Measurements from ENCODE around the gene CCDC102A.
"Not testable (repeated sequence)": the region's sequence is repeated elsewhere in the genome, so short reads cannot be mapped to it uniquely, and the experiment has no call there.

CCDC102A gene

DNA sequence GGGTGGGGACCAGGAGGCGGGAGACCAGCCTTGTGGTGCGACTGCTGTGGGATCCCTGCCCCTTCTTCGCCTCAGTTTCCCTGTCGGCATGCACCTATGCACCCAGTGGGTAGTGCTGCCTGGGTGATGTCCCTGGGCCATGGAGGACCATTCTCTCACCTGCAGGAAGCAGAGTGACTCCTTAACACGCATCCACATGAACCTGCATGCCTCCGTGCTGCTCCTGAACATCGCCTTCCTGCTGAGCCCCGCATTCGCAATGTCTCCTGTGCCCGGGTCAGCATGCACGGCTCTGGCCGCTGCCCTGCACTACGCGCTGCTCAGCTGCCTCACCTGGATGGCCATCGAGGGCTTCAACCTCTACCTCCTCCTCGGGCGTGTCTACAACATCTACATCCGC, 31.3 kb upstream of the CCDC102A start:
- no peak for DNase-seq
- intact Hi-C loops (cut with DNase I), result no loop called here

GRCh38 chr16:57566436-57566835, 30.1 kb upstream of the CCDC102A start:
- DNase-seq, result no peak
- intact Hi-C loops (cut with DNase I), result no loop called here

DNA sequence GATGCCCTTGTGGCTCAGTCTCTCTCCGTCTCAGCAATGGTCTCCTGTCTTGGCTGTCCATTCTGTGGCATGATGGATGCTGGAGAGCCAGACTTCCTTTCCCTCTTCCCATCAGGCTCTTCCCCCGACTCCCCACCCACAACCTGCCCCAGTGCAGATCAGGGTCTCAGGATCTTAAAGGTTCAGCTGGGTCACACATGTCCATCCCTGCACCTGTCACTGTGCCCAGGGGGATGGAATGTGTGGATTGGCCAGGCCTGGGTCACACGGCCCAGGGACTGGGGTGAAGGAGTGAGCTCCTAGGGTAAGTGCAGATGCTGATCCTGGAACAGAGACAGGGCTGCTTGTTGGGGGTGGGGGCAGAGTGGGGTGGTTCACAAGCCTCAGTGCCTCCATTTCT, 29.1 kb upstream of the CCDC102A start:
- intact Hi-C loops (cut with DNase I), result no loop called here
- DNase-seq, result no peak

- intact Hi-C loops (cut with DNase I), result no loop called here
Measured at GRCh38 chr16:57564571-57565270, 28.4 kb upstream of the CCDC102A start.

GRCh38 chr16:57563761-57564160, 27.4 kb upstream of the CCDC102A start:
- intact Hi-C loops (cut with DNase I), result no loop called here
- DNase-seq, result no peak

More at GRCh38 chr16:57564571-57565270, 28.4 kb upstream of the CCDC102A start:
- DNase-seq, result no peak

DNA sequence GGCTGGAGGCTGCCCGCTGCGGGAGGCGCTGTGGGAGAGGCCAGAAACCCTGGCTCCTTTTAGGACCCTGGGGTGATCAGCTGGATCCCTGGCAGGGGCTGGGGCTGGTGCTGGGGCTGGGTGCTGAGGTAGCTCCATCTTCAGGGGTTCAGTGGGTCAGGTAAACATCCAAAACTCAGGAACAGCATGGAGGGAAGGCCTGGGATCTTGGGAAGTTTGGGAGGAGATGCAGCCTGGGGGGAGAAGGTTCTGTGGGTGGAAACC, 27.0 kb upstream of the CCDC102A start:
- no peak for DNase-seq
- intact Hi-C loops (cut with DNase I), result no loop called here

DNA sequence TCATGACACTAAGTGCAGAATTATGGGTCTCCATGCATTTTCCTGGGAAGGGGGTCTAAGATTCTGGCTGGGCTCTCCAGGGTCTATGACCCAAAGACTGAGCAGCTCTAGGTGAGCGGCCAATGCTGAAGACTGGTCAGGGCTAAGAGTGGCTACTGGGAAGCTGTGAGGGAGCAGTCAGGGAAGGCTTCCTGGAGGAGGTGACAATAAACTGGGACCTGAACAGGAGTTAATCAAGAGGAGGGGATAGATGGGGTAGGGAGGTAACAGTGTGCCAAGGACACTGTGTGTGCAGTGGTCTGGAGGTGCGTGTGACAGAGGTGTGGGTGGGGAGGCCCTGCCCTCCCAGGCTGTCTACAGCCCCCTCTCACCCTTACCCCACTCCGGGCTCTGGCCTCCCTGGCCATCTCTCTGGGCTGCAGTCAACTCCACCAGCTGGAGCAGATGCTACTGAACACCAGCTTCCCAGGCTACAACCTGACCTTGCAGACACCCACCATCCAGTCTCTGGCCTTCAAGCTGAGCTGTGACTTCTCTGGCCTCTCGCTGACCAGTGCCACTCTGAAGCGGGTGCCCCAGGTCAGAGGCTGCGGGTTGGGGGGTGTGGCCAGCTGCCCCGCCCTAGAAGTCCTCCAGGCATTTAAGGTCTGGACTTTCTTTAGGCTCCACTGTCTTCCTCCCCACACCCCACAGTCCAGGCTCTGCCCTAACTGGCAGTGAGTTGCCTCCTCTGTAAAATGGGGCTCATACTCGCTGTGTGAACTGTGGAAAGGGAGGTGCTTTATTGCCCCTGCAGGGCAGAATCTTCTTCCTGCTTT, 26.5 kb upstream of the CCDC102A start:
- no peak for DNase-seq
- intact Hi-C loops (cut with DNase I), result no loop called here

DNA sequence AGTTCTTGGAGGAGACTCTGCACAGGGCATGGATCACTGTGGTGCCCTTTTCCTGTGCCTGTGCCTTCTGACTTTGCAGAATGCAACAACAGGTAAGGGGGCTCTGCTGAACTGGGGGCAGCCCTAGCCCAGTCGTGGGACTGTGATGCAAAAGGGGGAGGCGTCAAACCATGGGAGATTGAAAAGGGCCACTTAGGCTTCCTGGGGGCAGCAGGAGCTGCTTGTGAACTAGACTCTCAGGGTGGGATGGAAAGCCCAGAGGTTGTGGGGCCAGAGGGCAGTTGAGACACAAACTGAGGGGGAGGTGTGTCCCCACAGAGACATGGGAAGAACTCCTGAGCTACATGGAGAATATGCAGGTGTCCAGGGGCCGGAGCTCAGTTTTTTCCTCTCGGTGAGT, 25.7 kb upstream of the CCDC102A start:
- intact Hi-C loops (cut with DNase I), result no loop called here
- DNase-seq, result no peak

DNA sequence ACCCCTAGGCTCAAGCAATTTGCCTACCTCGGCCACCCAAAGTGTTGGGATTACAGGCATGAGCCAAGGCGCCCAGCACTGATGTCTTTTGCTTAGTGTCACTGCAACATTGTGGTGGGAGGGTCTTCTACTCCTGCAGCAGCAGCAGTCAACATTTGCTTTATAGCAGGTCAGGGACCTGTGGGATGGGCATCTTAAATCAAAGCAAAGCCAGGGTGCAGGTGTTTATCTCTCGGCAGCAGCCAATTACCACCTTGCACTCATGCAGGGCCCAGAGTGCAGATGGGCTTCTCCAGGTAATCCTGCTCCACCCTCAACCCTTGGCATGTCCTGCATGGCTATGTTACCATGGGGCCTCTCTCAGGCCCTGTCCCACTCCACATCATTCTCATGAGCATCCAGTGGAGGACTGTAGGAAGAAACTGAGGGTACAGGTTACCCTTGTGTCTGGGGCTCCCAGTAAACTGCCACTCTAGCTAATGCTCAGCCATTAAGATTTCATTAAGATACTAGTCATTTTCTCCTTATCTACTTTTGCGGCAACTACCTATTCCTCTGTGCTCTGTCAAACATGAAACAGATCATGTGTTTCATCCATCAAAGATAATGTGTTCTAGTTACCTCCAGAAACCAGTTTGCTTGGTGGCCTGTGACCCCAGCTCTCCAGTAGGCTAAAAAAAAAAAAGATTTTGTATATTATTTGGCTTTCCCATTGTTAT, 22.9 kb upstream of the CCDC102A start:
- intact Hi-C loops (cut with DNase I), result no loop called here
- peak in 1 of 42 donors; percentile 9 for DNase-seq

- intact Hi-C loops (cut with DNase I), result no loop called here
- DNase-seq, result peak in 2 of 42 donors; percentile 0 to 6
Measured at GRCh38 chr16:57556941-57557541, 20.7 kb upstream of the CCDC102A start.

DNA sequence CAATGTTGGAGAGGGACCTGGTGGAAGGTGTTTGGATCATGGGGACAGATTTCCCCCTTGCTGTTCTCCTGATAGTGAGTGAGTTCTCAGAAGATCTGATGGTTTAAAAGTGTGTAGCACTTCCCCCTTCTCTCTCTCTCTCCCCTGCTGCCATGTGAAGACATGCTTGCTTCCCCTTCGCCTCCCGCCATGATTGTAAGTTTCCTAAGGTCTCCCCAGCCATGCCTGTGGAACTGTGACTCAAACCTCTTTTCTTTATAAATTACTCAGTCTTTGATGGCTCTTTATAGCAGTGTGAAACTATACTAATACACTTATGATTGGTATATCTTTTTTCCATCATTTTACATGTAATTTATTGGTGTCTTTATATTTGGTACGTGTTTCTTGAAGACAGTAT, 19.5 kb upstream of the CCDC102A start:
- DNase-seq, result peak in 1 of 42 donors; percentile 0
- intact Hi-C loops (cut with DNase I), result no loop called here

GRCh38 chr16:57551057-57551456, 14.7 kb upstream of the CCDC102A start:
- DNase-seq, result no peak
- intact Hi-C loops (cut with DNase I), result no loop called here

GRCh38 chr16:57549730-57550129, 13.4 kb upstream of the CCDC102A start:
- intact Hi-C loops (cut with DNase I), result no loop called here
- no peak for DNase-seq

DNA sequence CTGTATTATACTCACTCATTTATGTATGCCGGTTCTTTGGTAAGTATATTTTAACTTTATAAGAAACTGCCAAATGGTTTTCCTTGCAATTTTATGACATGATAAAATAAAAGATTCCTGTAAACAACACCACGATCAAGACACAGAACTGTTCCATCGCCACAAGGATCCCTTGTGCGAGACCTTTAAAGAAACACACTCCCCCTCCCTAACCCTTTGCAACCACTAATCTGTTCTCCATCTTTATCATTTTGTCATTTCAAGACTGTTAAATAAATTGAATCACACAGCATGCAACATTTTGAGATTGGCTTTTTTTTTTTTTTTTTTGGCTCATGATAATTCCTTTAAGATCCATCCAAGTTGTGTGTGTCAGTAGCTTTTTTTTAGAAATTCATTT, 12.0 kb upstream of the CCDC102A start:
- intact Hi-C loops (cut with DNase I), result no loop called here
- no peak for DNase-seq

- intact Hi-C loops (cut with DNase I), result not testable (repeated sequence)
- DNase-seq, result peak in 3 of 42 donors; percentile 8 to 18 (median 8)
Measured at GRCh38 chr16:57547524-57547923, 11.2 kb upstream of the CCDC102A start.

GRCh38 chr16:57544124-57544653, 7.8 kb upstream of the CCDC102A start:
- DNase-seq, result peak in 24 of 42 donors; percentile 2 to 54 (median 35)
- intact Hi-C loops (cut with DNase I), result no loop called here

- peak in 11 of 42 donors; percentile 4 to 27 (median 10) for DNase-seq
- intact Hi-C loops (cut with DNase I), result no loop called here
Measured at GRCh38 chr16:57541754-57542435, 5.5 kb upstream of the CCDC102A start.

DNA sequence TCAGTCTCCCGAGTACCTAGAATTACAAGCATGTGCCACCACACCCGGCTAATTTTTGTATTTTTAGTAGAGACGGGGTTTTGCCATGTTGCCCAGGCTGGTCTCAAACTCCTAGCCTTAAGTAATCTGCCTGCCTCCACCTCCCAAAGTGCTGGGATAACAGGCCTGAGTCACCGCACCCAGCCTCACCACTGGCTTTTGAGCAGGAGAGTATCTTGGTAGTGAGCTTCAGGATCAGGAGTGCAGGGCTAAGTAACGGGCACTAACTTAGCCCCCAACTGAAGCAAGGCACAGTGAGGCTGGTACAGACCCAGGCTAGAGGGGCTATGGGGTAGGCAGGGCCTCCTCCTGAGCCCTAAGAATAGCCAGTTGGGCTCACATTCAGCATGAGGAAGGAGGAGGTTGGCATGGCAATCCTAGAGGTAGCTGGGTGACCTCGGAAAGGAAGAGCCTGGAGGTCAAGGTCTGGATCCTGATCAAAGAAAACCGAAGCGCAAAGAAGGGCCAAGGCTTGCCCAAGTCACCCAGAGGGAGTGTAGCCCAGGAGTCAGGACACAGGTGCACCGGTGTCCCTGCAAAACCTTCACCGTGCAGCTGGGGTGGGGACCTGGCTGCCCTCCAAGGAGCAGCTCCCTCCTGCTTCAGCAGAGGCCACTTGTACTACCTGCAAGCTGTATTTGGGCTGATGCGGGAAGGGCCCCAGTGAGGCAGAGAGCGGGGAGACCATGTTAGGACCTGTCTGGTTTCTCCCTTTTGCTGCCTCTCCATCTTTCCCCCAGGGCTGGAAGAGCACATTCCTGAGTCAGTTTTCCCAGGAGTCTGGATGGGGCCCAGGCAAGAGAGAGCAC, 4.8 kb upstream of the CCDC102A start:
- DNase-seq, result peak in 15 of 42 donors; percentile 4 to 34 (median 14)
- intact Hi-C loops (cut with DNase I), result no loop called here

Data from head of caudate nucleus (tissue), 42 donors.